Trophoblast cell (in vitro differentiated cells and primary cell): Measurements from ENCODE around the gene PPP1R13B.

ENCODE experiments used
- DNase-seq, 2 donors: peaks; one replicate each; pipeline ENCODE4 v3.0.0-alpha.2; 2016
- H2AFZ ChIP-seq: 2 replicates; pipeline ENCODE4 v1.6.1; 2013; ENCODE audit warnings: low read length, moderate library complexity, mild to moderate bottlenecking; ENCODE audit not compliant: insufficient read depth, poor library complexity
- H2AK5ac ChIP-seq: 2 replicates; pipeline ENCODE4 v1.6.1; 2013; ENCODE audit warnings: mild to moderate bottlenecking, low read length
- H2BK120ac ChIP-seq: 2 replicates; pipeline ENCODE4 v1.6.1; 2013; ENCODE audit warnings: low read length, mild to moderate bottlenecking, moderate library complexity; ENCODE audit not compliant: insufficient read depth, poor library complexity
- H2BK12ac ChIP-seq: 2 replicates; pipeline ENCODE4 v1.6.1; 2013; ENCODE audit warnings: mild to moderate bottlenecking, low read length, moderate library complexity
- H2BK5ac ChIP-seq: 2 replicates; pipeline ENCODE4 v1.6.1; 2013; ENCODE audit warnings: low read length, low read depth, moderate library complexity, mild to moderate bottlenecking; ENCODE audit not compliant: poor library complexity
- H3K14ac ChIP-seq: 2 replicates; pipeline ENCODE4 v1.6.1; 2013; ENCODE audit warnings: mild to moderate bottlenecking, low read length
- H3K18ac ChIP-seq: 2 replicates; pipeline ENCODE4 v1.6.1; 2013; ENCODE audit warnings: mild to moderate bottlenecking, low read length
- H3K23ac ChIP-seq: 2 replicates; pipeline ENCODE4 v1.6.1; 2013; ENCODE audit warnings: low read length
- H3K27ac ChIP-seq: 2 replicates; pipeline ENCODE4 v1.5.1; 2013; ENCODE audit warnings: low read depth, mild to moderate bottlenecking, inconsistent platforms, low read length, moderate library complexity
- H3K27me3 ChIP-seq: 2 replicates; pipeline ENCODE4 v1.6.1; 2013; ENCODE audit warnings: inconsistent platforms, mild to moderate bottlenecking, low read length, moderate library complexity; ENCODE audit not compliant: insufficient read depth
- H3K36me3 ChIP-seq, 2 experiments: 1 replicate in 1 of 2; 2 replicates in 1 of 2; pipeline ENCODE4 v1.6.1; 2013; ENCODE audit warnings: low read length in 2 of 2, mild to moderate bottlenecking in 2 of 2, moderate library complexity in 1 of 2; ENCODE audit not compliant: insufficient read depth in 2 of 2, control insufficient read depth in 1 of 2
- H3K4ac ChIP-seq: 2 replicates; pipeline ENCODE4 v1.6.1; 2013; ENCODE audit warnings: low read depth, mild to moderate bottlenecking, low read length, moderate library complexity
- H3K4me1 ChIP-seq, 2 experiments: 1 replicate in 1 of 2; 2 replicates in 1 of 2; pipeline ENCODE4 v1.6.1; 2013; ENCODE audit warnings: low read length in 2 of 2, mild to moderate bottlenecking in 2 of 2, moderate library complexity in 1 of 2; ENCODE audit not compliant: insufficient read depth in 2 of 2, control insufficient read depth in 1 of 2
- H3K4me2 ChIP-seq: 2 replicates; pipeline ENCODE4 v1.6.1; 2013; ENCODE audit warnings: inconsistent platforms, mild to moderate bottlenecking, low read length, moderate library complexity
- H3K4me3 ChIP-seq: 2 replicates; pipeline ENCODE4 v1.5.1; 2013; ENCODE audit warnings: mild to moderate bottlenecking, low read depth, low read length, inconsistent platforms
- H3K79me1 ChIP-seq: one replicate; pipeline ENCODE4 v1.6.1; 2013; ENCODE audit warnings: low read length
- H3K79me2 ChIP-seq: 2 replicates; pipeline ENCODE4 v1.6.1; 2013; ENCODE audit warnings: low read length, mild to moderate bottlenecking; ENCODE audit not compliant: control insufficient read depth, insufficient read depth, poor library complexity
- H3K9ac ChIP-seq: 2 replicates; pipeline ENCODE4 v1.6.1; 2013; ENCODE audit warnings: mild to moderate bottlenecking, low read length
- H3K9me3 ChIP-seq: 2 replicates; pipeline ENCODE4 v1.6.1; 2013; ENCODE audit warnings: low read depth, mild to moderate bottlenecking, control low read depth, inconsistent platforms, low read length; ENCODE audit not compliant: insufficient read depth
- H4K12ac ChIP-seq: 2 replicates; pipeline ENCODE4 v1.6.1; 2013; ENCODE audit warnings: low read depth, mild to moderate bottlenecking, low read length, moderate library complexity
- H4K8ac ChIP-seq: 2 replicates; pipeline ENCODE4 v1.6.1; 2013; ENCODE audit warnings: low read depth, mild to moderate bottlenecking, low read length, moderate library complexity
- H4K91ac ChIP-seq: one replicate; pipeline ENCODE4 v1.6.1; 2013; ENCODE audit warnings: low read depth, mild to moderate bottlenecking, low read length, moderate library complexity
- WGBS: extraction: QIAGEN DNeasy Blood & Tissue Kit; methylation state at CpG from one replicate; pipeline ENCODE4 v1.1.7; 2013; ENCODE audit warnings: missing lambda C conversion rate; ENCODE audit not compliant: insufficient read length, insufficient coverage; ENCODE audit errors: extremely low coverage; 5-methylcytosine and 5-hydroxymethylcytosine counted together

Gene PPP1R13B

DNA sequence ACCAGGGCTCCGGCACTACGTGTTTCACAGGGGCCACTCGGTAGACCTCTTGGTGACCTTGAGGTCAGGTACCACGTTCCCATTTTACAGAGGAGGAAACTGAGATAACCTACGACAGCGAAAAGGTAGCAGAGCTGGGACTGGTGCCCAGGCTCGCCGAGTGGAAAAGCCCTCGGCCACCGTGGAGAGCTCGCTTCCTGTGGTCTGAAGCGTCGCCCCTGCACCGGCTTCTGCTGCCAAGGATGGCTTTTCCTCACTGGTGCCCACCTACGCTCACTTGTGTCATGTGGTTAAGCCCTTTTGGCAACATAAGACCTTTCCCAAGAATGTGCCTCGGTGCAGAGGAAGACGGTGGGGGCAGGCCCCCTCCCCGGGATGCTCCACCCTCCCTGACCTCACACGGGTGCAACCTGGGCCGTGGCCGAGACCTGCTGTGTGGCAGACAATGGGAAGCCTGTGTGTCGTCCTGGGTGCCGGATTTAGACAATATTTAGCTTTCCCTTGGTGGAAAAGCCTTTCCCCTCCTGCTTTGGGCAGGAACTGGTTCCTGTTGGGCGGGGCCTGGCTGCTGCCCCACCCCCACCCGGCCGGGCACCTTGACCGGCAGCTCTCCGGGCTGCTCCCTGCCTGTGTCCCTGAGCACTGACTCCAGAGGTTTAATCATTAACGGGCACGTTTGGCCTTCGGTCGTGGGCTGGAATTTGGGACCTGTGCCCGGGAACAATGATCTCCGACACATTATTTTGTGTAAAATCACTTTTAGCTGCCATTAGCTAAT lies 32.4 kb upstream of the PPP1R13B start:
- Histone ChIP-seq H3K9me3 (no peaks in the 10 kb centered on the region), H2AK5ac (no peak overlapping the region), H3K79me2 (no peaks in the 10 kb centered on the region), H3K9ac (no peak overlapping the region), H2BK120ac (no peak overlapping the region), H3K23ac (no peak overlapping the region), H3K4me2 (no peak overlapping the region), H3K27me3 (no peaks in the 10 kb centered on the region), H3K4me1 (no peaks in the 10 kb centered on the region), H2BK5ac (no peak overlapping the region), H3K79me1 (no peaks in the 10 kb centered on the region), H4K8ac (no peak overlapping the region), H4K91ac (no peak overlapping the region), H3K27ac (no peak overlapping the region), H2AFZ (no peak overlapping the region), H4K12ac (no peak overlapping the region), H3K36me3 (no peaks in the 10 kb centered on the region), H3K14ac (no peak overlapping the region), H2BK12ac (no peak overlapping the region), H3K4ac (no peak overlapping the region), H3K18ac (no peak overlapping the region), H3K4me3 (no peak overlapping the region)
- no CpG with 5 or more reads among the region's 34 CpGs for WGBS
- DNase-seq: no peak

DNA sequence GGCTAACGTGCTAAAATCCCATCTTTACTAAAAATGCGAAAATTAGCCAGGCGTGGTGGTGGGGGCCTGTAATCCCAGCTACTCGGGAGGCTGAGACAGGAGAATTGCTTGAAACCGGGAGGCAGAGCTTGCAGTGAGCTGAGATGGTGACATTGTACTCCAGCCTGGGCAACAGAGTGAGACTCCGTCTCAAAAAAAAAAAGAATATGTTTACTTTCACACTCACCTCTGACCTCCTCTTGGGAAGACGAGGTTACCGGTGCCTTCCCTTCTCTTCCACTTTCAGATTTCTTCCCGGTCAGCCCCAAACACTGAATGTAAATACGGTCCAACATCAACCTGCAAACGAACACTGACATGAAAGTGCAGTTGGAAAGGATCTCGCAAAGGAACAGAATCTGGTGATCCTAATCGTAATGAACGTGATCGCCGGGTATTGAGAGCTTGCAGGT lies 31.8 kb upstream of the PPP1R13B start:
- H3K36me3 ChIP-seq: no peaks in the 10 kb centered on the region
- no peaks in the 10 kb centered on the region for H3K27me3 ChIP-seq
- H3K4me2 ChIP-seq: no peak overlapping the region
- H3K14ac ChIP-seq: no peak overlapping the region
- H3K18ac ChIP-seq: no peak overlapping the region
- H3K79me2 ChIP-seq: no peaks in the 10 kb centered on the region
- no CpG with 5 or more reads among the region's 16 CpGs for WGBS
- no peak for DNase-seq
- no peak overlapping the region for H3K27ac ChIP-seq
- no peaks in the 10 kb centered on the region for H3K4me1 ChIP-seq
- H3K79me1 ChIP-seq: no peaks in the 10 kb centered on the region
- no peak overlapping the region for H2BK5ac ChIP-seq
- no peak overlapping the region for H4K12ac ChIP-seq
- H3K4me3 ChIP-seq: no peak overlapping the region
- H3K9ac ChIP-seq: no peak overlapping the region
- no peak overlapping the region for H2BK12ac ChIP-seq
- no peak overlapping the region for H3K4ac ChIP-seq
- H2AFZ ChIP-seq: no peak overlapping the region
- H3K23ac ChIP-seq: no peak overlapping the region
- H2BK120ac ChIP-seq: no peak overlapping the region
- no peak overlapping the region for H2AK5ac ChIP-seq
- H4K8ac ChIP-seq: no peak overlapping the region
- no peak overlapping the region for H4K91ac ChIP-seq
- no peaks in the 10 kb centered on the region for H3K9me3 ChIP-seq

DNA sequence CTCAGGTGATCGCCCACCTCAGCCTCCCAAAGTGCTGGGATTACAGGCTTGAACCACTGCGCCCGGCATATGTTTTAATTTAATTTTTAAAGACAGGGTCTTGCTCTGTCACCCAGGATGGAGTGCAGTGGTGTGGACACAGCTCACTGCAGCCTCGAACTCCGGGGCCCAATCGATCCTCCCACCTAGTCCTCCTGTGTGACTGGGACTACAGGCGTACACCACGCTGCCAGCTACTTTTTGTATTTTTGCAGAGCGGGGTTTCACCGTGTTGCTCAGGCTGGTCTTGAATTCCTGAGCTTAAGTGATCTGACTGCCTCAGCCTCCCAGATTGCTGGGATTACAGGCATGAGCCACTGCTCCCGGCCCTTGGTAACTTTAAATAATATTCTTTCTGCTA lies 30.8 kb upstream of the PPP1R13B start:
- H3K18ac ChIP-seq: no peak overlapping the region
- no peak overlapping the region for H2BK5ac ChIP-seq
- no peak overlapping the region for H2BK120ac ChIP-seq
- no peak overlapping the region for H2AK5ac ChIP-seq
- no peak overlapping the region for H3K4me2 ChIP-seq
- no peak overlapping the region for H3K9ac ChIP-seq
- no peaks in the 10 kb centered on the region for H3K79me2 ChIP-seq
- H3K4me1 ChIP-seq: no peaks in the 10 kb centered on the region
- H3K27ac ChIP-seq: no peak overlapping the region
- no peak for DNase-seq
- H4K8ac ChIP-seq: no peak overlapping the region
- no peaks in the 10 kb centered on the region for H3K9me3 ChIP-seq
- no peak overlapping the region for H3K23ac ChIP-seq
- H3K14ac ChIP-seq: no peak overlapping the region
- H4K91ac ChIP-seq: no peak overlapping the region
- no peaks in the 10 kb centered on the region for H3K36me3 ChIP-seq
- H3K27me3 ChIP-seq: no peaks in the 10 kb centered on the region
- no peak overlapping the region for H2AFZ ChIP-seq
- no peaks in the 10 kb centered on the region for H3K79me1 ChIP-seq
- no peak overlapping the region for H4K12ac ChIP-seq
- H3K4me3 ChIP-seq: no peak overlapping the region
- WGBS: no CpG with 5 or more reads among the region's 11 CpGs
- H3K4ac ChIP-seq: no peak overlapping the region
- H2BK12ac ChIP-seq: no peak overlapping the region

DNA sequence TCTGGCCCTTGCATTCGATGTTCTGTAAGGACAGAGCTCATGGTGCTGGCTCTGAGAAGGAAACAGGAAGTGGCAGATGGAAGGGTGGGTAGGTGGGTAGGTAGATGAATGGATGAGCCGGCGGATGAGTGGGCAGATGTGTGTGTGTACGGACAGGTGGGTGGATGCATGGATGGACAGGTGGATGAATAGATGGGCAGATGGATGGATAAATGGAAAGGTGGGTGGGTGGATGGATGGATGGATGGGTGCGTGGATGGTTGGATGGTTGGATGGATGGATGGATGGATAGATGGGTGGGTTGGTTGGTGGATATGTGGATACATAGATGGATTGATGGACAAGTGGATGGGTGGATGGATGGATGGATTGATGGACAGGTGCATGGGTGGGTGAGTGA lies 27.6 kb upstream of the PPP1R13B start:
- Histone ChIP-seq H3K23ac (no peak overlapping the region), H3K9me3 (no peaks in the 10 kb centered on the region), H3K79me2 (no peaks in the 10 kb centered on the region), H4K91ac (no peak overlapping the region), H2AK5ac (no peak overlapping the region), H2BK12ac (no peak overlapping the region), H2BK5ac (no peak overlapping the region), H3K14ac (no peak overlapping the region), H2BK120ac (no peak overlapping the region), H3K9ac (no peak overlapping the region), H3K4me2 (no peak overlapping the region), H3K4ac (no peak overlapping the region), H3K79me1 (no peaks in the 10 kb centered on the region), H3K18ac (no peak overlapping the region), H3K36me3 (no peaks in the 10 kb centered on the region), H4K8ac (no peak overlapping the region), H2AFZ (no peak overlapping the region), H4K12ac (no peak overlapping the region), H3K27ac (no peak overlapping the region), H3K4me1 (peaks cover 10% of the 10 kb centered on the region in 2 experiments), H3K4me3 (no peak overlapping the region), H3K27me3 (no peaks in the 10 kb centered on the region)
- no peak for DNase-seq
- WGBS: 100% methylated on average over 1 of the region's 5 CpGs
